ENCODE measurements around the gene EXPH5.

Gene EXPH5

GRCh38 chr11:108543316-108543964, 50.1 kb downstream of the EXPH5 start:
- DNase-seq (ENCODE audit: low read depth), result no peak
- TF ChIP-seq CTCF (IDR thresholded peaks at IDR 0.05; ENCODE audit: low read depth, low read length), result no peak
- no peak for TF ChIP-seq MAX (IDR thresholded peaks at IDR 0.05; ENCODE audit: low read depth, low read length)
- TF ChIP-seq POLR2A (IDR thresholded peaks at IDR 0.05; ENCODE audit: extremely low read depth, insufficient read length), result no peak
- TF ChIP-seq MYC (IDR thresholded peaks at IDR 0.05; ENCODE audit: low read depth, low read length), result no peak
- H3K4me3 ChIP-seq (ENCODE audit: low read depth, low read length), result no peak overlapping the region

- TF ChIP-seq MAX (IDR thresholded peaks at IDR 0.05; ENCODE audit: low read depth, low read length) (no peak), POLR2A (IDR thresholded peaks at IDR 0.05; ENCODE audit: extremely low read depth, insufficient read length) (no peak)
- H3K4me3 ChIP-seq (ENCODE audit: low read depth, low read length), result no peak overlapping the region
- DNase-seq (ENCODE audit: low read depth), result no peak
Measured at GRCh38 chr11:108541531-108541930, 52.0 kb downstream of the EXPH5 start.

- no peak for DNase-seq (ENCODE audit: low read depth)
- H3K4me3 ChIP-seq (ENCODE audit: low read depth, low read length), result no peak overlapping the region
- TF ChIP-seq MAX (IDR thresholded peaks at IDR 0.05; ENCODE audit: low read depth, low read length) (no peak), MYC (IDR thresholded peaks at IDR 0.05; ENCODE audit: low read depth, low read length) (no peak), POLR2A (IDR thresholded peaks at IDR 0.05; ENCODE audit: extremely low read depth, insufficient read length) (no peak), CTCF (IDR thresholded peaks at IDR 0.05; ENCODE audit: low read depth, low read length) (no peak)
Measured at GRCh38 chr11:108538502-108538901, 55.1 kb downstream of the EXPH5 start.

GRCh38 chr11:108538022-108538424, 55.5 kb downstream of the EXPH5 start:
- no peak for DNase-seq (ENCODE audit: low read depth)
- TF ChIP-seq MAX (IDR thresholded peaks at IDR 0.05; ENCODE audit: low read depth, low read length), result no peak
- no peak for TF ChIP-seq CTCF (IDR thresholded peaks at IDR 0.05; ENCODE audit: low read depth, low read length)
- no peak for TF ChIP-seq POLR2A (IDR thresholded peaks at IDR 0.05; ENCODE audit: extremely low read depth, insufficient read length)
- no peak for TF ChIP-seq MYC (IDR thresholded peaks at IDR 0.05; ENCODE audit: low read depth, low read length)
- no peak overlapping the region for H3K4me3 ChIP-seq (ENCODE audit: low read depth, low read length)

GRCh38 chr11:108536783-108537182, 56.8 kb downstream of the EXPH5 start:
- DNase-seq (ENCODE audit: low read depth), result no peak
- no peak overlapping the region for H3K4me3 ChIP-seq (ENCODE audit: low read depth, low read length)
- TF ChIP-seq MAX (IDR thresholded peaks at IDR 0.05; ENCODE audit: low read depth, low read length), result no peak

- DNase-seq (ENCODE audit: low read depth), result no peak
- H3K4me3 ChIP-seq (ENCODE audit: low read depth, low read length), result no peak overlapping the region
- no peak for TF ChIP-seq POLR2A (IDR thresholded peaks at IDR 0.05; ENCODE audit: extremely low read depth, insufficient read length)
- TF ChIP-seq CTCF (IDR thresholded peaks at IDR 0.05; ENCODE audit: low read depth, low read length), result no peak
- no peak for TF ChIP-seq MAX (IDR thresholded peaks at IDR 0.05; ENCODE audit: low read depth, low read length)
Measured at GRCh38 chr11:108535384-108535955, 58.1 kb downstream of the EXPH5 start.
